ENCODE results near the gene CHRNA4.

DNA sequence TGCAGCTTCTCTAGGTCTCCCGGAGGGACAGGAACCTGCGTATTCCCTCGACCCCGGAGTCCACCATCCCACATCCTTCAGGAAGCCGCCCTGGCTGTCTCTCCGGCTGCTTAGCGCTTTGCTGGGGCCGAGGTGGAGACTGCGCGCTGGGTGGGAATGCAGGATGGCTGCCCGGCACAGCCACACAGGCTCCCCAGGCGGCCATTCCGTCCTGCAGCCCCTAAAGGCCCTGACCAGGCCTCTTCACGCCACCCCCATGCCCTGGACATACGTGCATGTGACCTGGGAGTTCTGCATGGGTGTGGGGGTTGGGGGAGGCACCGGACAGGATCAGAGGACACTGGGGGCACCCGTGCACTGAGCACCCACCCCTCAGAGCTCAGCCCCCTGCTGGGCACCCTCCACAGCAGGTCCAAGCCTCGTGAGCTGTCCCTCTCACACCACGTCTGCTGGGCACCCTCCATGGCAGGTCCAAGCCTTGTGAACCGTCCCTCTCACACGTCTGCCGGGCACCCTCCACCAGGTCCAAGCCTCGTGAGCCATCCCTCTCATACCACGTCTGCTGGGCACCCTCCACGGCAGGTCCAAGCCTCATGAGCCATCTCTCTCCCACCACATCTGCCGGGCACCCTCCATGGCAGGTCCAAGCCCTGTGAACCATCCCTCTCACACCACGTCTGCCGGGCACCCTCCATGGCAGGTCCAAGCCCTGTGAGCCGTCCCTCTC, 40.4 kb upstream of the CHRNA4 start:
- TF ChIP-seq, protein P1, sequence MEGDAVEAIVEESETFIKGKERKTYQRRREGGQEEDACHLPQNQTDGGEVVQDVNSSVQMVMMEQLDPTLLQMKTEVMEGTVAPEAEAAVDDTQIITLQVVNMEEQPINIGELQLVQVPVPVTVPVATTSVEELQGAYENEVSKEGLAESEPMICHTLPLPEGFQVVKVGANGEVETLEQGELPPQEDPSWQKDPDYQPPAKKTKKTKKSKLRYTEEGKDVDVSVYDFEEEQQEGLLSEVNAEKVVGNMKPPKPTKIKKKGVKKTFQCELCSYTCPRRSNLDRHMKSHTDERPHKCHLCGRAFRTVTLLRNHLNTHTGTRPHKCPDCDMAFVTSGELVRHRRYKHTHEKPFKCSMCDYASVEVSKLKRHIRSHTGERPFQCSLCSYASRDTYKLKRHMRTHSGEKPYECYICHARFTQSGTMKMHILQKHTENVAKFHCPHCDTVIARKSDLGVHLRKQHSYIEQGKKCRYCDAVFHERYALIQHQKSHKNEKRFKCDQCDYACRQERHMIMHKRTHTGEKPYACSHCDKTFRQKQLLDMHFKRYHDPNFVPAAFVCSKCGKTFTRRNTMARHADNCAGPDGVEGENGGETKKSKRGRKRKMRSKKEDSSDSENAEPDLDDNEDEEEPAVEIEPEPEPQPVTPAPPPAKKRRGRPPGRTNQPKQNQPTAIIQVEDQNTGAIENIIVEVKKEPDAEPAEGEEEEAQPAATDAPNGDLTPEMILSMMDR (IDR thresholded peaks at IDR 0.05) = no peak
- TF ChIP-seq POLR2A (IDR thresholded peaks at IDR 0.05) = no peak
